ENCODE measurements around the gene RAB3GAP2. TPM values are rescaled to one million over a fixed set of nuclear protein-coding genes. Genes with fewer than 3 reads are reported as not detected.
"Not testable (repeated sequence)": the region's sequence is repeated elsewhere in the genome, so short reads cannot be mapped to it uniquely, and the experiment has no call there.

Gene RAB3GAP2
- total and polyA plus RNA-seq, 2 experiments from 2014 or later, result 9.9 to 14.5 TPM

GRCh38 chr1:220255204-220255603 lies 17.0 kb downstream of the RAB3GAP2 start:
- Histone ChIP-seq H3K27ac (no peak overlapping the region), H3K36me3 (no peaks in the 10 kb centered on the region), H3K9me3 (ENCODE audit: low read depth) (no peaks in the 10 kb centered on the region), H3K4me1 (ENCODE audit: low read depth) (no peaks in the 10 kb centered on the region), H3K27me3 (no peaks in the 10 kb centered on the region), H3K4me3 (no peak overlapping the region)
- TF ChIP-seq, protein P1, sequence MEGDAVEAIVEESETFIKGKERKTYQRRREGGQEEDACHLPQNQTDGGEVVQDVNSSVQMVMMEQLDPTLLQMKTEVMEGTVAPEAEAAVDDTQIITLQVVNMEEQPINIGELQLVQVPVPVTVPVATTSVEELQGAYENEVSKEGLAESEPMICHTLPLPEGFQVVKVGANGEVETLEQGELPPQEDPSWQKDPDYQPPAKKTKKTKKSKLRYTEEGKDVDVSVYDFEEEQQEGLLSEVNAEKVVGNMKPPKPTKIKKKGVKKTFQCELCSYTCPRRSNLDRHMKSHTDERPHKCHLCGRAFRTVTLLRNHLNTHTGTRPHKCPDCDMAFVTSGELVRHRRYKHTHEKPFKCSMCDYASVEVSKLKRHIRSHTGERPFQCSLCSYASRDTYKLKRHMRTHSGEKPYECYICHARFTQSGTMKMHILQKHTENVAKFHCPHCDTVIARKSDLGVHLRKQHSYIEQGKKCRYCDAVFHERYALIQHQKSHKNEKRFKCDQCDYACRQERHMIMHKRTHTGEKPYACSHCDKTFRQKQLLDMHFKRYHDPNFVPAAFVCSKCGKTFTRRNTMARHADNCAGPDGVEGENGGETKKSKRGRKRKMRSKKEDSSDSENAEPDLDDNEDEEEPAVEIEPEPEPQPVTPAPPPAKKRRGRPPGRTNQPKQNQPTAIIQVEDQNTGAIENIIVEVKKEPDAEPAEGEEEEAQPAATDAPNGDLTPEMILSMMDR (IDR thresholded peaks at IDR 0.05; ENCODE audit: low read depth, low read length), result no peak
- no peak for DNase-seq (ENCODE audit: low read depth in 1 of 2, low spot score in 1 of 2)

DNA sequence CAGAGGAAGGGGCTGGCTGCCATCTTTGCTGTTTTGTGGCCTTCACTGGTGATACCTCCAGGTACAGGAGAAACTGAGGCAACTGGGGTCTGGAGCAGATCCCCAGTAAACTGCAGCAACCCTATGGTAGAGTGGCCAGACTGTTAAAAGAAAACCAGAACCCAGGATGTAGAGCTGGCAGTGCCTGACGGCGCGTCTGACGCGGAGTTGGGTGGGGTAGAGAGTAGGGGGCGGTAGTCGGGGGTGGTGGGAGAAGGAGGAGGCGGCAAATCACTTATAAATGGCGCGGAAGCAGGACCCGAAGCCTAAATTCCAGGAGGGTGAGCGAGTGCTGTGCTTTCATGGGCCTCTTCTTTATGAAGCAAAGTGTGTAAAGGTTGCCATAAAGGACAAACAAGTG lies 19.0 kb downstream of the RAB3GAP2 start:
- not testable (repeated sequence) for H3K27me3 ChIP-seq; H3K36me3 ChIP-seq; H3K4me1 ChIP-seq (ENCODE audit: low read depth); DNase-seq (ENCODE audit: low read depth in 1 of 2, low spot score in 1 of 2); H3K27ac ChIP-seq; H3K4me3 ChIP-seq; H3K9me3 ChIP-seq (ENCODE audit: low read depth)

GRCh38 chr1:220251272-220251671 lies 21.0 kb downstream of the RAB3GAP2 start:
- no peak for DNase-seq (ENCODE audit: low read depth in 1 of 2, low spot score in 1 of 2)
- H3K27ac ChIP-seq, result no peak overlapping the region
- H3K4me3 ChIP-seq, result no peak overlapping the region
- H3K4me1 ChIP-seq (ENCODE audit: low read depth), result no peaks in the 10 kb centered on the region
- H3K27me3 ChIP-seq, result no peaks in the 10 kb centered on the region
- TF ChIP-seq, protein P1 (IDR thresholded peaks at IDR 0.05; ENCODE audit: low read depth, low read length), result no peak
- no peaks in the 10 kb centered on the region for H3K36me3 ChIP-seq
- H3K9me3 ChIP-seq (ENCODE audit: low read depth), result no peaks in the 10 kb centered on the region

DNA sequence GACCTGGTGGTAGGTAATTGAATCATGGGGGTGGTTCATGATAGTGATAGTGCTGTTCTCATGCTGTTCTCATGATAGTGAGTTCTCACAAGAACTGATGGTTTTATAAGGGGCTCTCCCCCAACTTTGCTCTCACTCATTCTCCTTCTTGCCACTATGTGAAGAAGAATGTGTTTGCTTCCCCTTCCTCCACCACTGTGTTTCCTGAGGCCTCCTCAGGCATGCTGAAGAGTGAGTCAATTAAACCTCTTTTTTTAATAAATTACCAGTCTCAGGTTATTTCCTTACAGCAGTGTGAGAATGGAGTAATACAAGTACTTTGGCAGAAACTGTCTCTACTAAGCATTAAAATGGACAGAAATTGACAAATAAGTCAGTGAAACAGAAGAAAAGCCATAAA lies 21.6 kb downstream of the RAB3GAP2 start:
- Histone ChIP-seq H3K27ac (no peak overlapping the region), H3K36me3 (no peaks in the 10 kb centered on the region), H3K4me3 (no peak overlapping the region)

GRCh38 chr1:220249522-220249921 lies 22.7 kb downstream of the RAB3GAP2 start:
- TF ChIP-seq, protein P1 (IDR thresholded peaks at IDR 0.05; ENCODE audit: low read depth, low read length), result no peak
- Histone ChIP-seq H3K4me1 (ENCODE audit: low read depth) (no peaks in the 10 kb centered on the region), H3K27me3 (no peaks in the 10 kb centered on the region), H3K36me3 (no peaks in the 10 kb centered on the region), H3K27ac (no peak overlapping the region), H3K9me3 (ENCODE audit: low read depth) (no peaks in the 10 kb centered on the region), H3K4me3 (no peak overlapping the region)
- no peak for DNase-seq (ENCODE audit: low read depth in 1 of 2, low spot score in 1 of 2)

More for the DNA sequence above, 21.6 kb downstream of the RAB3GAP2 start:
- TF ChIP-seq, protein P1 (IDR thresholded peaks at IDR 0.05; ENCODE audit: low read depth, low read length), result no peak
- no peaks in the 10 kb centered on the region for H3K27me3 ChIP-seq
- H3K4me1 ChIP-seq (ENCODE audit: low read depth), result no peaks in the 10 kb centered on the region
- no peak for DNase-seq (ENCODE audit: low read depth in 1 of 2, low spot score in 1 of 2)
- H3K9me3 ChIP-seq (ENCODE audit: low read depth), result no peaks in the 10 kb centered on the region

DNA sequence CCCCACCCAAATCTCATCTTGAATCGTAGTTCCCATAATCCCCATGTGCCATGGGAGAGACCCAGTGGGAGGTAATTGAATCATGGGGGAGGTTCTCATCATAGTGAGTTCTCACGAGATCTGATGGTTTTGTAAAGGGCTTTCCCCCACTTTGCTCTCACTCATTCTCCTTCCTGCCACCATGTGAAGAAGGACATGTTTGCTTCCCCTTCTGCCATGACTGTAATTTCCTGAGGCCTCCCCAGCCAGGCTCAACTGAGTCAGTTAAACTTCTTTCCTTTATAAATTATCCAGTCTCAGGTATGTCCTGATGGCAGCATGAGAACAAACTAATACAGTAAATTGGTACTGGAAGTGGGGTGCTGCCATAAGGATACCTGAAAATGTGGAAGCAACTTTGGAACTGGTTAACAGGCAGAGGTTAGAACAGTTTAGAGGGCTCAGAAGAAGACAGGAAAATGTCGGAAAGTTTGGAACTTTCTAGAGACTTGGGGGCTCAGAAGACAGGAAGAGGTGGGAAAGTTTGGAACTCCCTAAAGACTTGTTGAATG lies 23.5 kb downstream of the RAB3GAP2 start:
- not testable (repeated sequence) for H3K36me3 ChIP-seq; H3K27ac ChIP-seq; H3K9me3 ChIP-seq (ENCODE audit: low read depth)

DNA sequence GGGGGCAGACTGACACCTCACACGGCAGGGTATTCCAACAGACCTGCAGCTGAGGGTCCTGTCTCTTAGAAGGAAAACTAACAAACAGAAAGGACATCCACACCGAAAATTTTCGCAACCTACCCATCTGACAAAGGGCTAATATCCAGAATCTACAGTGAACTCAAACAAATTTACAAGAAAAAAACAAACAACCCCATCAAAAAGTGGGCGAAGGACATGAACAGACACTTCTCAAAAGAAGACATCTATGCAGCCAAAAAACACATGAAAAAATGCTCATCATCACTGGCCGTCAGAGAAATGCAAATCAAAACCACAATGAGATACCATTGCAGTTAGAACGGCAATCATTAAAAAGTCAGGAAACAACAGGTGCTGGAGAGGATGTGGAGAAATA lies 26.4 kb downstream of the RAB3GAP2 start:
- H3K4me3 ChIP-seq; H3K4me1 ChIP-seq (ENCODE audit: low read depth); H3K36me3 ChIP-seq; H3K27ac ChIP-seq; H3K27me3 ChIP-seq; DNase-seq (ENCODE audit: low read depth in 1 of 2, low spot score in 1 of 2); H3K9me3 ChIP-seq (ENCODE audit: low read depth): not testable (repeated sequence)

More for the DNA sequence above, 23.5 kb downstream of the RAB3GAP2 start:
- not testable (repeated sequence) for DNase-seq (ENCODE audit: low read depth in 1 of 2, low spot score in 1 of 2); H3K4me3 ChIP-seq; H3K4me1 ChIP-seq (ENCODE audit: low read depth); H3K27me3 ChIP-seq
